A673 (cell line): ENCODE measurements around the gene NMT1.
"Not testable (repeated sequence)": the region's sequence is repeated elsewhere in the genome, so short reads cannot be mapped to it uniquely, and the experiment has no call there.

Experiments
- CTCF ChIP-seq: fragments of 300-800, 200-600 bp; sonication (generic); conservative IDR thresholded peaks from 2 replicates; pipeline ENCODE4 v1.5.1; 2017; ENCODE audit warnings: low read depth, mild to moderate bottlenecking, antibody characterized with exemption, low read length, moderate library complexity, mixed read lengths
- EZH2 ChIP-seq: fragments of 200-600 bp; sonication (generic); IDR thresholded peaks from 2 replicates; pipeline ENCODE4 v1.6.1; 2017; ENCODE audit warnings: borderline replicate concordance, low read depth, mild to moderate bottlenecking, mixed read lengths, antibody characterized with exemption, low read length; ENCODE audit not compliant: poor library complexity, severe bottlenecking

GRCh38 chr17:45124797-45125122 lies 63.6 kb downstream of the NMT1 start:
- not testable (repeated sequence) for TF ChIP-seq CTCF, EZH2
